ENCODE results near the gene ATG10.

- TF ChIP-seq CTCF (IDR thresholded peaks at IDR 0.05) (no peak), POLR2A (IDR thresholded peaks at IDR 0.05) (no peak), EP300 (IDR thresholded peaks at IDR 0.05; ENCODE audit: low read depth) (no peak), POLR2AphosphoS5 (IDR thresholded peaks at IDR 0.05) (no peak)
These were observed 236.5 kb downstream of the ATG10 start for GRCh38 chr5:82208371-82208770.

Data from transverse colon (tissue), 4 donors.